ENCODE results near the gene PPP1R1C. TPM values are rescaled to one million over a fixed set of nuclear protein-coding genes. Genes with fewer than 3 reads are reported as not detected.

The PPP1R1C gene
- total RNA-seq, 1 donor = not detected

DNA sequence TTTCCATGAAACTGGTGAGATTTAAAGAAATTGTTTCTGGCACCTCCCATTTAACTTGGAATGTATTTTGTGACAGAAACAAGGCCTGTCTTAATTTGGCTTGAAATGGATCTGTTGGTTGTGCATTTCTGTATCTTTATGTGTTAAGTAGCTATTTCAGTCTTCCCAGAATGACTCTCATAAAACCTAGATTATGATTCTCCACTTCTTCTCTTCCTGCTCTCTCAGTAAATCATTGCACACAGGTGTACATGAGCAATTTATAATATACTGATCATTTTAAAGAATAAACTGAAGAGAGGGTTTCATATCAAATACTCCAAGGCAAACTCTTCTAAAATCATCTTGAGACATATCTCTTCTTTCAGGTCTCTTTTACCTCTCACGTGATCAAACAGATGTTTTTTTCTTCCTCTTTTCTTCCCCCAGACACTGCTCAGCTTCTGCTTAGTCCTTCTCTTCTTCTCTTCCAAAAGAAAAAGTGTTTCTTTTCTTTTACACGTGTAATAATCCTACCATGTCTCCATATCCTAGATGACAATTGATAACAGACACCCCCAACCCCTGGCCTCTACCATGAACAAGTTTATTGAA lies 112.0 kb downstream of the PPP1R1C start:
- peak in 1 of 3 donors; percentile 39 for DNase-seq (ENCODE audit: low read depth in 2 of 3, low spot score in 2 of 3)

DNA sequence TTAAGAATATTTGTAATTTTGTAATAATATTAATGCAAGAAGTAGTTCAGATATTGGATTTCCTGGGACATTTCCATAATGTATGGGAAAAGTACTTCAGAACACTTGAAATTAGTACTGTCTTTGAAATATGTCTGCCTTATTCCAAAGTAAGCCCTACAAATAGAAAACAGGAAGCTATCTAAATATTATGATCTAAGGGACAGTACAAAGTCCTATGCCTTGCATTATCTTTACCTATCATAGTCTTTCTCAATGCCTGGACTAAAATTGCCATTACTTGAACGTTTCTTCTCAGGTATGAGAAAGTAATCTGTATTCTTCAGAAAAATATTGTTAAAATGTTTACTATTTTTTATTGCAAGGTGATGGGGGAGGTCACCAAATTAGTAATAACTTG lies 113.0 kb downstream of the PPP1R1C start:
- DNase-seq (ENCODE audit: low read depth in 2 of 3, low spot score in 2 of 3) = no peak

DNA sequence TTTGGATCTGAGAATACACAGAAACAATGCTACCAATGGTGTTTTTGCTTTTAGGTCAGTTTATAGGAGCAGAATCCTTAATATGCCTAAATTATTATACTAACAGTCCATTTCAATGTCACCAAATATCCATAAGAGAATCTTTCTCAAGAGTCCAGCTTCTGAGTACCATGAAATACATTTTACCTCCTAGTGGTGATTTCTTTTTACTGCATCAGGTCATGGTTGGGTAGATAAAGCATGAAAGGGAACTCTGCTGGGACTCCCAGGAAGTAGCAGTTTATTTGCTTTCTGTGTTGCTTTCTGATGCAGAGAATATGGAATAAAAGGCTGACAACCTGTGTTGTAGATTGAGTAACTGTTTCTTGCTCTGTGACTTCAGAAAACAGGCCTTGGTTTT lies 115.6 kb downstream of the PPP1R1C start:
- no peak for DNase-seq (ENCODE audit: low read depth in 2 of 3, low spot score in 2 of 3)

DNA sequence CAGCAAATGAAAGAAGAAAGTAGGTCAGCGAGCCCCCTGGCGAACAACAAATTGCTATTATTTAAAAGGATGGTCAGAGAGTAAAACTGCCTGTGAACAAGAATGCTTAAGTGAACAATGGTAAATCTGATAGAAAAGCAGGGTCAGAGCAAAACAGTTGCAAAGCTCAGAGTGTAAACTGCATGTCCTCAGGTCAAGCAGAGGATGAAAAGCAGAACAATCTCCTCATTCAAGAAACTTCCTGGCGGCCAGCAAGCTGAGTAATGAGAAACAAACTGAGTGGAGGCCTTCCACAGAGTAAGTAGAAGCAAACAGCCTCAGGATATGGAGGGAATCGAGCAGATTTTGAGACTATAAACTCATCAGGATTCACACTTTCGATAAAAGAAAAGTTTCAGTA lies 117.9 kb downstream of the PPP1R1C start:
- DNase-seq (ENCODE audit: low read depth in 2 of 3, low spot score in 2 of 3) = no peak

DNA sequence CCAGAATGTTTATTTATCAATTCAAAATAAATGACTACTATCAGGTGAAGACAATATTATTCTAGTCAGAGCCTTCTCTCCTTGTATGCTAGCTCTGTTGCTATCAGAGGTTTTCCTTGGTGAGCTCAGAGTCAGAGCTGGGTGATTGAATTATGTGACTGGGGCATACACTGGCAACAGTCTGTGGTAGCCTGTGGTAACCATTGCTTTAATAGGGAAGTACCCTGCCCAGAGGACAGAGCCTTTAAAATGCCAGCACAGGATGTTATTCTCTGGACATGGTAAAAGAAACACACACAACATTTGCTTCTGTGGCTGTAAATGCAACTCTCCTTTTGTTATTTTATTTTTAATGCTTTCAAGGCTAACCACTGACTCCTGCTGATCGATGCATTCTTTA lies 124.7 kb downstream of the PPP1R1C start:
- DNase-seq (ENCODE audit: low read depth in 2 of 3, low spot score in 2 of 3) = peak in 1 of 3 donors; percentile 9

DNA sequence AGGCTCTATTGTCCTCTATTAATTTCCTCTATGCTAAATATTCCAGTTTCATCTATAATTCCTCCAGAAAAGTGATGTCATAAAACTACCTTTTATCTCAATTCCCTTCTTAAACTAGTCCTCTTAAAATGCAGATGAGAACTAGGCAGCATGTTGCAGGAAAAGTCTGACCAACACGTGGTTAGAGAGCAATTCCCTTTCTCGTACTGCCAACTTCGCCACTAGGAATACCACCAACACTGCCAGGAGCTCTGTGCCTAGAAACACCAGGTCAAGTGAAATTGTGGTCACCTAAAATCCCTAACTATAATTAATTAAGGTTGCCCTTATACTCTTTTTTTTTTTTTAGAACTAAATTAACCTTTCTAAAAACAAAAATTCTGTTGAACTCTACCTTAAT lies 127.7 kb downstream of the PPP1R1C start:
- no peak for DNase-seq (ENCODE audit: low read depth in 2 of 3, low spot score in 2 of 3)

DNA sequence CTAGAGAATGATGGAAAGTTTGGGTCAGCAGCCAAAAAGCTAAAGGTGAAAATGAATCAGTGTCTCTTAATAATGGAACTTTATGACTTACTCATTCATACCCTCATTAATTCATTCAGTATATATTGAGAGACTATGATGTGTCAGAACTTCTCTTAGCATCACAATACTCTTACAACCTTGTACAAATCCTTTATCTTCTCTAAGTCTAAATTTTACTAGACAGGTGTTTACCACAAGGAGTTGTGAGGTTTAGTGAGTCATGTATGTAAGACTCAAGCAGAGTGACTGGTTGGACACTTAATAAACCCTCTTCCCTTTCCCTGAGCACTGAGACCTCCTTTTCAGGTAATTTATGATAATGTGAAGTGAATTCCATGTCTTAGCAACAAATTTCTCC lies 129.6 kb downstream of the PPP1R1C start:
- DNase-seq (ENCODE audit: low read depth in 2 of 3, low spot score in 2 of 3) = no peak

DNA sequence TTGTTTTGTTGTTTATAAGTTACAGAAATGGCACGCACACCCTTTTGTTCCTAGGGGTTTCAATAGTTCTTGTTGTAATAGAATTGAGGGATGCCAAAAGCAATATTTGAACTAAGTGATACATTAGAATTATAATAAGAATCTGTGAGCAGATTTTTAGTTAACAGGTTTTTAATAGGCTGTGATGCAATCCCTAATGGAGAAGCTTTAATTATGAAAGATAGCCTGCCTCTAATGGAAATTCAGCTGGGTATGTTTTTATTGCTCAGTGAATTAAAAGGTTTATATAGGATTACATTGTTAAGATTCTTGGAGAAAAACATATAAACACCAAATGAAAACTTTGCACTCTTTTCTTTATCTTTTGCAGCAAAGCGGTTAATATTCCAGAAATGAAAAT lies 131.1 kb downstream of the PPP1R1C start:
- DNase-seq (ENCODE audit: low read depth in 2 of 3, low spot score in 2 of 3) = no peak

DNA sequence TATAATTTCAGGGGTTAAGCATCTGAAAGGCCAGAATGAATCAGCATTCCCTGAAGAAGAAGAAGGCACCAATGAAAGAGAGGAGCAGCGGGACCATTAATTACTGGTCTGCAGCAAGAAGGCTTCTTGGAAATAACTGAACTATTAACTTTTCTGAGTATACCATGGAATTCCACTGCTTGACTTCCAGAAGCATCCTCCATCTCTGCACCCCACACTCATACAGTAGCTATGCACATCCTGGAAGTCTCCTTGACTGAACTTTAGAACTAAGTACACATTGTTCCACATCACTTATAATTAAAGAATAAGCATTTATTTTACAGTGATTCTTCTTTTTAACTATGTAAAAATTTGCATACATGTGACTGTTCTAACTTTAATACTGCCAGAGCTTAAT lies 131.5 kb downstream of the PPP1R1C start:
- no peak for DNase-seq (ENCODE audit: low read depth in 2 of 3, low spot score in 2 of 3)

DNA sequence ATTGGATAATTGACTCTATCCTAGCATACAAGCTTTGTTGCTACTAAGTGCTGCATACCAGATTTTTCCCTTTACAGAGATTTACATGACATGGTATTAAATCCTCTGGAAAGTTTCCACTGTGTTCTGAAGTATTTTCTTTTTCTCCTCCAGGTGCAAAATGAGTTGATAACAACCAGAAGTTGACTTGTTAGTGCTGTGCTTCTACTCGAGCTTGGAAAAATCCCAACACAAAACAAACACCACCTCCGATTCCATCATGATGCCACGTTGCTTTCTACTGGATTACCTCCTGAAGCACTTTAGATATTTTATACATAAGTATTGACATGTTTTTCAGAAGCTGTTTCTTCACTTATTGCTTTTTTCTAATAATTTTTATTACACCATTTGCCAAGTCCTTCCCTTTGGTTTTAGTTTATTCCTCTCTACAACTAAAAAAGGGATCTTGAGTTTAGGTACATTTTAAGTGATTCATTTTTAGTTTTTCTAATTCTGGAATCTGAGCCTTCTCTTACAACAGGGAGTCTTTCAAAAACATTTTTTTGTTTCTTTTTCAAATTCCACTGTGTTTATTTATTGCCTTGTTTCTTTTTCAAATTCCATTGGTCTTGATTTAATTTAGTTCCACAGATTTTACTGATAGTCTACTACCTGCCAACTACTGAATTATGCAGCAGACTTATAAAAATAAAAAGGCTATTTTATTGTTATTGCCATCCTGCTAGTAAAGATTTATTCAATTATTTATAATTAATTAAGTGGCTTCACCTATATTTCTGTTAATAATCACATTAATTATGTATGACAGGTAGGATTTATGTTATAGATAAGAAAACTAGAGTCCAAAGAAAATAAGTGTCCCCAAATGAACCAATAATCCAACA lies 143.4 kb downstream of the PPP1R1C start:
- DNase-seq (ENCODE audit: low read depth in 2 of 3, low spot score in 2 of 3) = no peak

DNA sequence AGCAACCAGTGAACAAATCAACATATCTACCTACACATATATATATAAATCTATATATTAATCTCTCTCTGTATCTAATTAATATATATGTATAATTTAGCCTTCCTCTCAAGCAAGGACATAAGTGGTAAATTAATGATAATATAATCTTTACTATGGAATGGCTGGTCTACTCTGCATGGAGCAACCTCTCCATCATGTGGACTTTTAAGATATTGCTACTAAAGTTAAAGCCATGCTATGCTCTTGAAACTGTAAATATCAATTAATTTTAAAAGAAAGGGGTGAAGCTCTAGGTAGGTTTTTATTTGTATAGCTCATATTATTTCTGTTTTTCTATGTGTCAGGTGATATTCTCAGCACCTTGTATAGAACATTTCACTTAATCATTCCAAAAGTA lies 147.0 kb downstream of the PPP1R1C start:
- DNase-seq (ENCODE audit: low read depth in 2 of 3, low spot score in 2 of 3) = no peak

DNA sequence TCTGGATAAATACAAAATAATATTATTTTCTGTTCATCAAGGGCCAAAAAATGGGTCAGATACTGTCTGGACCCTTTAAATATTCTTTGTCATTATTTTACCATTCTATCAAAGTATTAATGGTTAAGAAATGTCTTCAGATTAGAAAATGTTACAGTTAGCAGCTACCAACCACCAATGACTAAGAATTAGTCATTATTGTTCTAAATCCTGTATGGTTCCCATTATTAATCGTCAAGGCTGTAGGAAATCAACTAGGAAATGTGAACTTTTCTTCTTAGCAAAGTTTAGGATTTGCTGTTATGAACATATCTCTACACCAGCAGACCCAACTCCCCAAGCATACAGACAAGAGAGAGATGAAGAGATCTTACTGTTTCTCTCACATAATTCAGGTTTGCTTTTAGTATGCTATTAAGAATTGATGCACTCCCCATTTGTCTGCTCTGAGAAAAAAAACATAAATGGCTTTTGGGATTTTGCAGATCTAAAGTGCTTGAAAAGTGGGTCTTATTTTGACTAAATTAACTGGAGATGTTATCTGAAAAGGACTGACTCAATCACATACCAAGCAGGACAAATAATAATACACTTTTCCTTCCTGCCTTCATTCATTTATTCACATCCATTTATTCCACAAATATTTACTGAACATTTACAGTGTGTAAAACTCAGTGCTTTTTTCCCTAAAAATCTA lies 147.7 kb downstream of the PPP1R1C start:
- DNase-seq (ENCODE audit: low read depth in 2 of 3, low spot score in 2 of 3) = no peak

DNA sequence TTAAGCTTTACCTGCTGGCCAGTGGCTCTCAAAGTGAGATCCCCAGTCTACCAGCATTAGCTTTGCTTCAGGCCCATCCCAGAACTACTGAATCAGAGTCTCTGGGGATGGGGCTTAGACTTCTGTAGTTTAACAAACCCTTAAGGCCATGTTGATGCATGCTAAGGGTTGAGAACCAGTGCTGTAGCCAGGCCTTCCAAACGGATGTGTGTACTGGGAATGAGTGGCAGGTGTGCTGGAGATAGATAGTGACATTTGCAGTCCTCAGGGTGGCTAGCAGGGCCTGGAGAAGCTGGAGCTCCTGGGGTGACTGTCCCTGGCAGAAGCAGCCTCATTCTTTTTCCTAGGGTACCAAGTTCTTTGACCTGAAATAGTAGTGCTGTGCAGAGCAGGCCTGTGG lies 148.5 kb downstream of the PPP1R1C start:
- DNase-seq (ENCODE audit: low read depth in 2 of 3, low spot score in 2 of 3) = no peak

DNA sequence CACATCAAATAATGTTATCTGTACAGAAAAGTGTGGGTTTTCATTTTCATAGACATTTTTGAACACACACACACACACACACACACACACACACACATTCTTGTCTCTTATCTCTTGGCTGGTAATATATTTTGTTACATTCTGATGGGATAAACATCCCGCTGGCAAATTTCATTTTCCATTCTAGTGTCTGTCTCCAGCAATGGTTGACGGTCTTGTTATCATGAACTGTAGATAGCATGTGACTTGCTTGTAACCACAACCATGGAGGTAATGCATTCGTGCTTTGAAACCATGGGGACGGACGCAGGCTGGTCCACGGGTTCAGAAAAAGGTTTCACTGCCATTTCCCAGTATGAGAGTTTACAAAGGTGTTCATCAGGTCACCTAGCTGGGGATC lies 156.4 kb downstream of the PPP1R1C start:
- DNase-seq (ENCODE audit: low read depth in 2 of 3, low spot score in 2 of 3) = no peak

DNA sequence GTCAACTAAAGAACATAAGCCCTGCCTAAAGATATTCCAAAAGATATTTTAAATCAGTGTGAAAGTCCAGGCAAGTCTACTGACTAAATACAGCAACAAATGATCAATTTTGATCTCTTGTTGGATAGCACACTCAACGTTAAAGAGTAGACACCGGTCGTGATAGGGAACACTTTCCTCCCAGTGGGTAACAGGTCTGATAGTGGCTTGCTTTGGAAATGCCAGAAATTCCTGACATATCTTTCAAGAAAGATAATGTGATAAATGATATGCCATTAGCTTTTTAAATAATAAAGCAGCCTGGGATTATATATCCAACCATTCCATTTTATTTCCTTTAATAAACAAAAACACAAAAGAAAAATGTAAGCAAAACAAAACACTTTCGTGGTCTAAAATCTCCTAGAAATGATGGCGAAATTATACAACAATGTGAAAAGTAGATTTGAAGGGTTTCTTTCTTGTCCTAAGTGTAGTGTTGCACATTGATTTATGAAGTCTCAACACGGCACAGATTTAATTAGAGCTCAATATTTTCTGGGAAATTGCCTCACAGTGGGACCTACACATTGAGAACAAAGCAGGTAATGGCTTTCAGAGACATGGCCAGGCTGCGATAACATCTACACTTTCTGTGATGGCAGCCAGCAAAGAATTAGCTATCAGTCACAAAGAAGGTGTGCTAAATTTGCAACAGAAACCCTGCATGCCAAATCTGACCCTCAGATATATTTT lies 158.6 kb downstream of the PPP1R1C start:
- DNase-seq (ENCODE audit: low read depth in 2 of 3, low spot score in 2 of 3) = no peak

DNA sequence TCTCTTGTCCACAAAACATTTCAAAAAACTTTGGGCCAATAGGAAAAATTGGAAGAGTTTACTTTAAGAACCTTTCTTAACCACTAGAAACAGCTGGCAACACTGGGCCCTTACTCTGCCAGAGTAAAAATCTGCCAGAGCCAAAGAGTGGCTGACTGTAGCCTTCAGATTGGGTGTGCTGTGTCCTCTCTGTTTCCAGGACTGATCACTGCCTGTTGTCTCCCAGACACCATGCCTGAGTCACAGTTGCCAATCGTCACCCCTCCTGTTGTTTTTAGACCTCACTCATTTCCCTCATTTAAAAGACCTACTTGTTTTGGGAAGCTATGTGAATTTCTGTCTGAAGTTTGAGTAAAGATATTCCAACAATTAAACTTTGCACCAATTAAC lies 159.1 kb downstream of the PPP1R1C start:
- DNase-seq (ENCODE audit: low read depth in 2 of 3, low spot score in 2 of 3) = no peak

DNA sequence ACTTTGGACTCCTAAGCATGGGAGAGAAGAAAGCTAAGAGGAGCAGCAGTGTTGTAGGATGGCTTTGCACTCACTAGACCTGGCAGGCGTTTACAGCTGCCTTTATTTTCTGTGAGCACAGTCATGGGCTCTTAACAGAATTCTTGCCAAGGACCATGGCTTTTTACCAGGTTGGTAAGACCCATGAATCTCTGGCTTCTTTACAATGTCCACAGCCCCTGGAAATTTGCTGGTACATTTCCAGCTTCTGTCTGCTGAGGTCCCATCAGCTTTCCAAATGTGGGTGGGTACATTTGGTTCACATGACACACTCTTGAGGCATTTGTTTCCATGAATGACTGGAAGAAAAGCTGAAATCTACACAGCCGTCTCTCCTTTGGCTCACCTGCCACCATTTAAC lies 162.7 kb downstream of the PPP1R1C start:
- no peak for DNase-seq (ENCODE audit: low read depth in 2 of 3, low spot score in 2 of 3)

DNA sequence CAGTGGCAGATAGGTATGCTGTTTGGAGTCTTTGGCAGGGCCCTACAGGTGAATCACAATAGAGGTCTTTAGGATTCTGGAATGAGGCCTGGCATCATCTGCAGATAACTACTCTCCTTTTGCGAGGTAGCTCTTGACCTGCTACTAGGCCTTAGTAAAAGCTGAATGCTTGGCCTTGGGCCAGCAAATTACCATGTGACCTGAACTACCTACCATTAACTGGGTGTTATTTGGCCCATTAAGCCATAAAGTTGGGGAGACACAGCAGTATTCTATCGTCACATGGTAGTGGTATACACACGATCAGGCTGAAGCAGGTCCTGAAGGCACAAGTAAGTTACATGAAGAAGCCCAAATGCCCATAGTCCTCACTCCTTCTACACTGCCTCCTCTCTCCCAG lies 178.2 kb downstream of the PPP1R1C start:
- DNase-seq (ENCODE audit: low read depth in 2 of 3, low spot score in 2 of 3) = no peak

DNA sequence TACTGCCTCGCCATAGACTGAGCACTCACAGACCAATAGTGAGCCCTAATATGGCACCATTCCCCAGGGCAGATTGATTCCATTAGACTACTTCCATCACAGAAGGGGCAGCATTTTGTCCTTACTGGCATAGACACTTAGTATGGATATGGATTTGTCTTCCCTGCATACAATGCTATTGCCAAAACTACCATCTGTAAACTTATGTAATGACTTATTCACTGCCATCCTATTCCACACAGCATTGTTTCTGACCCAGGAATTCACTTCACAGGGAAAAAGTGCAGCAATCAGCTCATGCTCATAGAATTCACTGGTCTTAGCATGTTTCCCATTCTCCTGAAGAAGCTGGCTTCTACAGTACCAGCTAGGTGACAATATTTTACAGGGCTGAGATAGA lies 179.0 kb downstream of the PPP1R1C start:
- no peak for DNase-seq (ENCODE audit: low read depth in 2 of 3, low spot score in 2 of 3)

DNA sequence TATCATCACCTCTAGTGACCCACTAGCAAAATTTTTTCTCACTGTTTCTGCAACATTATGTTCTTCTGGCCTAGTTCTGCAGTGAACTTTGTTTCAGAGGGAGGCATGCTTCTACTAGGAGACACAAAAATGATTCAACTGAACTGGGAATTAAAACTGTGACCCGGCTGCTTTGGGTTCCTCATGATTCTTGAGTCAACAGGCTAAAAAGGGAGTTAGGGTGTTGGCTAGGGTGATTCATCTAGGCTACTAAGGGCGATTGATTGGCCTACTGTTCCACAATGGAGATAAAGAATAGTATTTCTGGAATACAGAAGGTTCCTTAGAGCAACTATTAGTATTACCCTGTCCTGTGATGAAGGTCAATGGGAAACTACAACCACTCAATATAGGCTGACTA lies 179.5 kb downstream of the PPP1R1C start:
- no peak for DNase-seq (ENCODE audit: low read depth in 2 of 3, low spot score in 2 of 3)

DNA sequence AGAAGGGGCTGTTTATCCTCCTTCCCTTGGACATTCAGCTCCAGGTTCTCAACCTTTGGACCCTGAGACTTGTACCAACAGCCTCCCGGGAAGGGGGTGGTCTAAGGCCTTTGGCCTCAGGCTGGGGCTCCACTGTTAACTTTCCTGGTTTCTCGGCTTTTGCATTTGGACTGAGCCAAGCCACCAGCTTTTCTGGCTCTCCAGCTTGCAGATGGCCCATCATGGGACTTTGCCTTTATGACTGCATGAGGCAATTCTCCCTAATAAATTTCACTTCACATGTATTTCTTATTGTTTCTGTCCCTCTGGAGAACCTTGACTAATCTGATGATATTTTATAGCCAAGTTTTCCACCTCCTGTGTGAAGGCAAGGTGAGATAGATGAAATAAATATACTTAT lies 180.8 kb downstream of the PPP1R1C start:
- no peak for DNase-seq (ENCODE audit: low read depth in 2 of 3, low spot score in 2 of 3)

Data from hematopoietic multipotent progenitor cell (in vitro differentiated cells).